Sigmoid colon (tissue), 4 donors: ENCODE results near the gene BRD9.

Experiments
- POLR2AphosphoS5 ChIP-seq, 4 donors: sonication (generic); formaldehyde crosslinking; IDR thresholded peaks; one replicate each; pipeline ENCODE4 v1.6.1; 2017; ENCODE audit warnings: antibody characterized with exemption in 4 of 4
- TF ChIP-seq, protein P1 (sequence below), 4 experiments: fragments of 450-650 bp in 3 of 4; fragments of 200-600 bp in 1 of 4; IDR thresholded peaks; one replicate each; pipeline ENCODE4 v1.5.1; 2016 to 2019; ENCODE audit warnings: antibody characterized with exemption in 4 of 4, mild to moderate bottlenecking in 3 of 4, moderate library complexity in 2 of 4

DNA sequence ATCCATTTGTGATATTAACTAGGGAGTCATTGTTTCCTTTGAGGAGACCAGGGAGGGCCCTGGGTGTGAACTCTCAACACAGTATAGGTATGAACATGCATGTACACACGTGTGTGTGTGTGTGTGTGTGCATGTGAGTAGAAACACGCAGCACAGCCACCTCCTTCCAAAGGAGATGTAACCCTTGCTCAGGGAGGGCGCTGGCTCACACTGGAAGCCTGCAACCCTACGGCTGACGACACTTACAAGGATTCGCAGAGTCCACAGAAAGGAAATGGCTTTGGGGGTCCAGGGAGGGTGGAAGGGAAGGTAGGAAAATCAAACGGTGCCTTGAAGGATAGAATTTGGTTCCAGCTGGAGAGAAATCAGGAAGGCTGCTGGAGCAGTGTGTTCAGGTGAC lies 22.0 kb upstream of the BRD9 start:
- TF ChIP-seq POLR2AphosphoS5 (IDR thresholded peaks at IDR 0.05), result no peak
- TF ChIP-seq, protein P1, sequence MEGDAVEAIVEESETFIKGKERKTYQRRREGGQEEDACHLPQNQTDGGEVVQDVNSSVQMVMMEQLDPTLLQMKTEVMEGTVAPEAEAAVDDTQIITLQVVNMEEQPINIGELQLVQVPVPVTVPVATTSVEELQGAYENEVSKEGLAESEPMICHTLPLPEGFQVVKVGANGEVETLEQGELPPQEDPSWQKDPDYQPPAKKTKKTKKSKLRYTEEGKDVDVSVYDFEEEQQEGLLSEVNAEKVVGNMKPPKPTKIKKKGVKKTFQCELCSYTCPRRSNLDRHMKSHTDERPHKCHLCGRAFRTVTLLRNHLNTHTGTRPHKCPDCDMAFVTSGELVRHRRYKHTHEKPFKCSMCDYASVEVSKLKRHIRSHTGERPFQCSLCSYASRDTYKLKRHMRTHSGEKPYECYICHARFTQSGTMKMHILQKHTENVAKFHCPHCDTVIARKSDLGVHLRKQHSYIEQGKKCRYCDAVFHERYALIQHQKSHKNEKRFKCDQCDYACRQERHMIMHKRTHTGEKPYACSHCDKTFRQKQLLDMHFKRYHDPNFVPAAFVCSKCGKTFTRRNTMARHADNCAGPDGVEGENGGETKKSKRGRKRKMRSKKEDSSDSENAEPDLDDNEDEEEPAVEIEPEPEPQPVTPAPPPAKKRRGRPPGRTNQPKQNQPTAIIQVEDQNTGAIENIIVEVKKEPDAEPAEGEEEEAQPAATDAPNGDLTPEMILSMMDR (IDR thresholded peaks at IDR 0.05), result no peak
